B cell (primary cell): Measurements from ENCODE around the gene ARFGAP1. TPM values are rescaled to one million over a fixed set of nuclear protein-coding genes. Genes with fewer than 3 reads are reported as not detected.

ENCODE experiments used
- ATAC-seq: fragments of 200-7000 bp; cut with Tn5 transposase; one replicate; pipeline ENCODE4 v1.10.0; 2021; ENCODE audit warnings: low read depth, mild to moderate bottlenecking, moderate number of reproducible peaks, moderate library complexity
- CTCF ChIA-PET: fragments of 350-600 bp; sonication (Branson Sonifier 250); formaldehyde crosslinking; loops from one replicate; lab custom pipeline; 2021; ENCODE audit warnings: antibody characterized with exemption, inconsistent platforms; lab: Charles Lee
- POLR2A ChIA-PET: fragments of 350-600 bp; sonication (Branson Sonifier 250); formaldehyde crosslinking; loops from one replicate; lab custom pipeline; 2021; ENCODE audit warnings: antibody characterized with exemption; lab: Charles Lee
- DNase-seq: peaks from one replicate; pipeline ENCODE4 v3.0.0; 2013
- H2AFZ ChIP-seq: 2 replicates; pipeline ENCODE4 v1.6.1; 2012; ENCODE audit warnings: mild to moderate bottlenecking, low read depth, low read length; ENCODE audit not compliant: insufficient read depth, poor library complexity, severe bottlenecking
- H3K27ac ChIP-seq, 2 donors: 1 replicate in 1 of 2; 2 replicates in 1 of 2; pipeline ENCODE4 v1.5.1; 2012 to 2013; ENCODE audit warnings: low read length in 2 of 2, mild to moderate bottlenecking in 2 of 2, moderate library complexity in 1 of 2
- H3K27me3 ChIP-seq, 4 experiments: fragments of 200-600 bp in 1 of 4; sonication (generic) in 1 of 4; replicated peaks in 1 of 4; 1 replicate in 2 of 4; 2 replicates in 2 of 4; pipeline versions ENCODE4 v1.6.1 to v1.7.0; 2013 to 2016; ENCODE audit warnings: low read length in 3 of 4, mild to moderate bottlenecking in 2 of 4, mixed read lengths in 1 of 4, moderate library complexity in 1 of 4; ENCODE audit not compliant: insufficient read depth in 4 of 4, control insufficient read depth in 3 of 4; ENCODE audit errors: control extremely low read depth in 1 of 4
- H3K36me3 ChIP-seq, 2 experiments: replicated peaks in 1 of 2; 1 replicate in 1 of 2; 2 replicates in 1 of 2; pipeline versions ENCODE4 v1.6.1 to v1.7.1; 2013; ENCODE audit warnings: low read length in 1 of 2; ENCODE audit not compliant: insufficient read depth in 2 of 2, control insufficient read depth in 1 of 2; ENCODE audit errors: control extremely low read depth in 1 of 2, extremely low read depth in 1 of 2
- H3K4me1 ChIP-seq, 2 donors: fragments of 200-600 bp in 1 of 2; sonication (generic) in 1 of 2; 1 replicate in 1 of 2; 2 replicates in 1 of 2; pipeline versions ENCODE4 v1.5.1 to v1.6.1; 2013 to 2017; ENCODE audit warnings: low read length in 2 of 2; ENCODE audit not compliant: control insufficient read depth in 2 of 2, insufficient read depth in 2 of 2
- H3K4me2 ChIP-seq: replicated peaks from 2 replicates; pipeline ENCODE3; 2012; ENCODE audit warnings: mild to moderate bottlenecking, low read depth, low read length; ENCODE audit not compliant: poor library complexity, severe bottlenecking
- H3K4me3 ChIP-seq, 5 experiments: fragments of 200-600 bp in 1 of 5; sonication (generic) in 1 of 5; 1 replicate in 3 of 5; 2 replicates in 2 of 5; pipeline versions ENCODE4 v1.5.1 to v1.7.0; 2011 to 2016; ENCODE audit warnings: low read length in 4 of 5, mild to moderate bottlenecking in 4 of 5, low read depth in 2 of 5, control low read depth in 1 of 5, moderate library complexity in 1 of 5; ENCODE audit not compliant: insufficient read depth in 1 of 5; ENCODE audit errors: control extremely low read depth in 1 of 5, extremely low read depth in 1 of 5
- H3K79me2 ChIP-seq: fragments of 200-600 bp; sonication (generic); one replicate; pipeline ENCODE4 v1.6.0; 2016; ENCODE audit warnings: low read length; ENCODE audit not compliant: control insufficient read depth, insufficient read depth
- H3K9ac ChIP-seq: fragments of 200-600 bp; sonication (generic); 2 replicates; pipeline ENCODE4 v1.6.1; 2017; ENCODE audit warnings: mild to moderate bottlenecking, low read length, moderate library complexity
- H3K9me3 ChIP-seq, 3 donors: one replicate each; pipeline versions ENCODE4 v1.6.1 to v1.7.1; 2013; ENCODE audit warnings: low read length in 2 of 3; ENCODE audit not compliant: control insufficient read depth in 2 of 3, insufficient read depth in 1 of 3; ENCODE audit errors: control extremely low read depth in 1 of 3
- H4K20me1 ChIP-seq: 2 replicates; pipeline ENCODE4 v1.6.0; 2012; ENCODE audit warnings: mild to moderate bottlenecking, low read length; ENCODE audit not compliant: insufficient read depth, control insufficient read depth, poor library complexity, severe bottlenecking
- H3K27ac Mint-ChIP-seq: one replicate; pipeline ENCODE4 v1.8.0; 2021; ENCODE audit warnings: mixed read lengths
- H3K27me3 Mint-ChIP-seq: one replicate; pipeline ENCODE4 v1.8.0; 2021; ENCODE audit warnings: mixed read lengths
- H3K4me1 Mint-ChIP-seq: one replicate; pipeline ENCODE4 v1.8.0; 2021; ENCODE audit warnings: mixed read lengths
- H3K4me3 Mint-ChIP-seq: one replicate; pipeline ENCODE4 v1.8.0; 2021; ENCODE audit warnings: mixed read lengths
- H3K9me3 Mint-ChIP-seq: one replicate; pipeline ENCODE4 v1.8.0; 2022; ENCODE audit warnings: mixed read lengths; ENCODE audit not compliant: insufficient read depth
- CTCF ChIP-seq: fragments of 200-600 bp; IDR thresholded peaks from one replicate; pipeline ENCODE4 v1.8.0; 2022; ENCODE audit warnings: antibody characterized with exemption, mild to moderate bottlenecking
- EZH2 ChIP-seq: IDR thresholded peaks from 2 replicates; pipeline ENCODE4 v1.6.1; 2012; ENCODE audit warnings: borderline replicate concordance, low read depth, mild to moderate bottlenecking, moderate library complexity, low read length; ENCODE audit not compliant: insufficient read depth, poor library complexity, severe bottlenecking
- WGBS: methylation state at CpG from one replicate; pipeline ENCODE4 v1.1.5; 2013; ENCODE audit warnings: missing lambda C conversion rate; ENCODE audit not compliant: insufficient coverage; 5-methylcytosine and 5-hydroxymethylcytosine counted together
- intact Hi-C: fragments of 100-400 bp; cut with micrococcal nuclease; formaldehyde crosslinking; loops from one replicate; pipeline ENCODE4 v1.10.0; 2022
- polyA plus RNA-seq: library from polyadenylated mRNA; depleted of rRNA; stranded (reverse); fragments of >200 nt; gene quantifications from 2 replicates; pipeline ENCODE4 v1.2.3, GENCODE V29; 2012
- total RNA-seq, 2 donors: library from RNA; stranded (reverse); fragments of 120-200 nt in 1 of 2; gene quantifications; 1 replicate in 1 of 2; 2 replicates in 1 of 2; pipeline versions ENCODE4 v1.2.3 to v1.2.4, GENCODE V29; 2013 to 2022

The ARFGAP1 gene
- total and polyA plus RNA-seq, 2 donors (not counting 1 experiment from before 2014, with no cell fraction given): 83.2 to 99.4 TPM

GRCh38 chr20:63253438-63254231 is 19.0 kb upstream of the ARFGAP1 start:
- ChIA-PET CTCF (no interaction called here), POLR2A (no interaction called here)
- Histone ChIP-seq H3K4me3 (peak overlapping the region in 3 of 5 experiments; percentile 19 to 25 (median 23)), H3K9ac (peak overlapping the region; percentile 29), H3K9me3 (no peaks in the 10 kb centered on the region), H3K36me3 (no peaks in the 10 kb centered on the region), H2AFZ (peak overlapping the region; percentile 22), H3K79me2 (no peaks in the 10 kb centered on the region), H3K4me2 (peak overlapping the region; percentile 65), H3K4me1 (peaks cover 8 to 11% of the 10 kb centered on the region in 2 donors), H3K27me3 (peaks cover 0 to 48% (median 14%) of the 10 kb centered on the region in 4 experiments), H4K20me1 (no peaks in the 10 kb centered on the region), H3K27ac (no peak overlapping the region)
- Mint-ChIP-seq H3K27ac (no peak overlapping the region), H3K4me1 (peaks cover 10% of the 10 kb centered on the region), H3K9me3 (no peaks in the 10 kb centered on the region), H3K27me3 (peaks cover 50% of the 10 kb centered on the region), H3K4me3 (peak overlapping the region; percentile 5)
- TF ChIP-seq EZH2 (no peak), CTCF (no peak)
- DNase-seq (peak; percentile 20), ATAC-seq (no peak)
- intact Hi-C loops: no loop called here
- 5% methylated on average over 89 of the region's 89 CpGs for WGBS

- H3K27me3 Mint-ChIP-seq: peaks cover 47% of the 10 kb centered on the region
- H2AFZ ChIP-seq: peak within 1 kb of the TSS; percentile 22
Measured at GRCh38 chr20:63254232-63254605, 18.4 kb upstream of the ARFGAP1 start, which contains the start of gene NKAIN4. NKAIN4 (minus strand) TSS chr20:63254463; CDS start chr20:63254450, 13 bp downstream.

More at GRCh38 chr20:63254232-63254605, 18.4 kb upstream of the ARFGAP1 start, which contains the start of gene NKAIN4:
- Histone ChIP-seq H3K4me1 (peaks cover 8 to 11% of the 10 kb centered on the region in 2 donors), H3K79me2 (no peaks in the 10 kb centered on the region), H3K4me2 (peak within 1 kb of the TSS; percentile 65), H3K9ac (peak within 1 kb of the TSS; percentile 29), H3K27ac (no peak within 1 kb of the TSS), H3K36me3 (no peaks in the 10 kb centered on the region), H4K20me1 (no peaks in the 10 kb centered on the region), H3K27me3 (peaks cover 0 to 48% (median 14%) of the 10 kb centered on the region in 4 experiments), H3K4me3 (peak within 1 kb of the TSS in 3 of 5 experiments; percentile 19 to 25 (median 23)), H3K9me3 (no peaks in the 10 kb centered on the region)
- no peaks in the 10 kb centered on the region for H3K9me3 Mint-ChIP-seq
- no peak within 1 kb of the TSS for H3K27ac Mint-ChIP-seq
- WGBS: 3% methylated on average over 30 of the region's 46 CpGs
- ChIA-PET POLR2A (no interaction called here), CTCF (no interaction called here)
- DNase-seq (no peak), ATAC-seq (no peak)
- intact Hi-C loops: no loop called here
- H3K4me3 Mint-ChIP-seq: peak within 1 kb of the TSS; percentile 55
- peaks cover 10% of the 10 kb centered on the region for H3K4me1 Mint-ChIP-seq
- TF ChIP-seq EZH2 (no peak), CTCF (no peak)
